Activated CD4-positive, CD25-positive, alpha-beta regulatory T cell treated with anti-CD3 and anti-CD28 coated beads, Interleukin-2, amount 50 U/mL, for 24 hours (primary cell): Measurements from ENCODE around the gene UBXN10.
A peak's percentile ranks its signal among the peaks of the same experiment; 100 is the strongest.
"Not testable (repeated sequence)": the region's sequence is repeated elsewhere in the genome, so short reads cannot be mapped to it uniquely, and the experiment has no call there.

ENCODE experiments used
- ATAC-seq, 2 donors: fragments of 150-1000 bp; cut with Tn5 transposase; one replicate each; pipeline ENCODE4 v1.10.0; 2021; ENCODE audit warnings: mild to moderate bottlenecking in 1 of 2, moderate library complexity in 1 of 2

The UBXN10 gene

DNA sequence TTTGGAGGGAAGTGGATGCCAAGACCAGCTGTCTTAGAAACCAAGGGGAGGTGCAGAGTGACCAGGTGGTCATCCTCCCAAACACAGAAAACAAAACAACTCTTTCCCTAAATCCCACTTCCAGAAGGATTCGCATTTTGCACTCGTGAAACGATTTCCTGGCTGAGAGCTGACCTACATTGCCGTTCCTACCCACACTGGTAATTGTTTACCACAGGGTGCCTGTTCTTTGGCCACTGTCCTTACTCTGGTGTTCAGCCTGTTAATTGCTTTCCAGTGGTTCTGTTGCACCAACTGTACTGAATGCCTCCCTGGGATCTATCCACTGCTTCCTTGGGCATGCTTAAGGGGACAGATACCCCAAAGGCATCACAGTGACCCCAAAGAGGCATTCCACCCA is 23.6 kb downstream of the UBXN10 start:
- no peak for ATAC-seq

DNA sequence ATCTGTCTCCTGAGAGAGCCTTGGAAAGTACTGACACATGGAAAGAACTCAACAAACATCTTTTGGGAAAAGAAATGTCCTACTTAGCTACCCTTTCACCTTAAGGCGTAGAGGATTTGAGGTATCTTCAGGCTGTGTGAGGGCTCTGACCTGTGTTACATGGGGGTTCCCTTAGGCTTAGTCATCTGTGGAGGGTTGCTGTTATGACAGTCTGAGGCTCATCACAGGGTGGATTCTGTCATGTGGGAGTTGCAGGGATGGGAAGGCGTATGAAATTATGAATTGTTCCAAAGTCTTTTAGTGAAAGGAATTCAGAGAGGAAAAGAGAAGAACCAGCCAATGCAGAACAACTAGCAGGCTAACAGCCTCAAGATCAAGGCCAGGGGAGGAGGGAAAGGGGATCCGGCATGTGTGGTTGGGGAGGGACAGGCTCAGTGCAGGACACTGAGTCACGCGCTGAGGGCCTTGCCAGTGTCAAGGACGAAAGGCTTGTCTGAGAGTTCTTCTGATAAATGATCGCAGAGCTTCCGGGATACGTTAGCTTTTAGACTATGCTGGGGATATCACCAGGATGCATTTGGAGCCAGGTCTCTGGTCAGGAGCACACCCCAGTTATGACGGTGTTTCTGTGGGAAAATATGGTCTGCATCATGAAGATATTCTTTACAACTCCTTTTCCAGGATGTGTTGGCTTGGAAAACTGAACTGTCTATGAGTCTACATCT is 25.0 kb downstream of the UBXN10 start:
- no peak for ATAC-seq

- no peak for ATAC-seq
Observed at GRCh38 chr1:20211511-20211931, 25.6 kb downstream of the UBXN10 start.

- no peak for ATAC-seq
Observed at GRCh38 chr1:20212085-20212684, 26.3 kb downstream of the UBXN10 start.

- ATAC-seq = peak; percentile 38 to 63
Observed at GRCh38 chr1:20212685-20213331, 26.9 kb downstream of the UBXN10 start.

DNA sequence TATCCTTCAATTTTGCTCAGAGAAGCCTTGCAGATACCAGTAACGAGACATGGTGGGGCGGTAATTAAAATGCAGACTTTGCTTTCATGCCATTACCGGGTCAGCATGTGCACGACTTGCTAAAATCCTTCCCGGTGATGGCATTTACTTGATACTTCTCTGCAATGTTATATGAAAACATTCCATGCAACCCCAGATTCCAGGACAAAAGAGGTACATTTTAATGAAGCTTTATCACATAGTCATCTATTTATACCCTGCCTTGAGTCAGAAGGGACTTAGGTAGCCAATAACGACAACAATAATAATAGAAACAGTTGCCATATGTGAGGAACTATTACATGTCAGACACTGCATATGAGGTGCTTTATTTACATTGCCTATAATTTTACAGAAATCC is 29.8 kb downstream of the UBXN10 start:
- ATAC-seq = no peak

GRCh38 chr1:20216574-20216973 is 30.7 kb downstream of the UBXN10 start:
- peak; percentile 67 to 73 for ATAC-seq

- ATAC-seq = not testable (repeated sequence)
Observed at GRCh38 chr1:20219053-20219452, 33.2 kb downstream of the UBXN10 start.

DNA sequence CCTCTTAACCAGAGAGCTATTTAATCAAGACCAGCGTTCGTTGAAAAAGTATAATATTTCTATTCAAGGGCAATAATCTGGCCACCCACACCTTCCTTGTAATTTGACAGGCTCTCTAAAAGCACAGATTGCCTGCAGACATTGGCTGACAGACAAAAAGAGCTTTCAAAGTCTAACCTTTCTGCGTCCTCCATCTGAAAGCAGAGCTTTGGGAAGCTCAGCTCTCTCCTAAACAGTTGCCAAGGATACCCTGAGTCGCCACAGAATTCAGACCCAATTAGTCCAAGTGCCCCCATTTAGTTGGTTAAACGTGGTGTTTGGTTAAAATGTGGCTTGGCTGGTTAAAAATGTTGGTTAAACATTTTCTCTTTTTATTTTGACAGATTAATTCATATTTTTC is 34.1 kb downstream of the UBXN10 start:
- no peak for ATAC-seq

- ATAC-seq = no peak
Observed at GRCh38 chr1:20223106-20223505, 37.2 kb downstream of the UBXN10 start.

GRCh38 chr1:20223551-20224419 is 37.9 kb downstream of the UBXN10 start:
- ATAC-seq = no peak

GRCh38 chr1:20224546-20224945 is 38.6 kb downstream of the UBXN10 start:
- no peak for ATAC-seq

DNA sequence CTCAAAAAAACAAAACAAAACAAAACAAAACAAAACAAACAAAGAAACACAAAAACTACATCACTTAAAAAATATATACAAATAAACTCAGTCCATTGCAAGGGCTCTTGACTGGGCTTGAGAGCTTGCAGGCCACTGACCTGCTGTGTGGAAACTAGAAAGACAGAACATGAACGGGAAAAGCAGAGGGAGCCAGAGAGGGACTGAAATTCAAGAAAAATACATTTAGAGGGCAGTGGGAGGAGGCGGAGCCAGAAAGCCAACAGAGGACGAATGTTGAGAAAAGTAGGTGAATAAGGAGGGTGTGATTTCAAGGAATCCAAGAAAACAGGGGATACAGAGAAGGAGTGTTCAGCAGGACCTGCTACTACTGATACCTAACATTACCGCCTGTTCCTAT is 41.8 kb downstream of the UBXN10 start:
- ATAC-seq = no peak

DNA sequence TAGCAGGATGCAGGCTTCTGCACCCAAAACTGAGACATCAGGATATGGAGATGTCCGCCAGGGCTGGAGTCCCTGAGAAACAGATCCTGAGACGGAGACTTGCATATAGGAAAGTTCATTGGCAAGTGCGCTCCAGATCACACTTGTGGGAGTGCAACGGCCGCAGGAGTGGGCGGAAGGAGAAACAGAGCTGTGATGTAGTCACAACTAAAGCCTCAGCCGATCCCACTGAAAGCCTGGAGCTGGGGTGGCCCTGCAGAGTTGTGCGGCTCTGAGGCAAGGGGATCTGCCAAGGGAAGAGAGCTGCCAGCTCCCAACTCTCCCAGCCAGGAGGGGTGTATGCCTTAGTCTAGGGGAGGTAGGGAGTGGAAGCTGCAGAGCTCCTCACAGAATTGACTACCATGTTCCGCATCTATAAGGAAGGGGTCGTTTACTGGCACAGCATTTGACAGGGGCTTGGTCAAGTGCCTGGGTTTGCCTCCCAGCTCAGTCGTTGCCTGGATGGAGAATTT is 42.5 kb downstream of the UBXN10 start:
- ATAC-seq = no peak

DNA sequence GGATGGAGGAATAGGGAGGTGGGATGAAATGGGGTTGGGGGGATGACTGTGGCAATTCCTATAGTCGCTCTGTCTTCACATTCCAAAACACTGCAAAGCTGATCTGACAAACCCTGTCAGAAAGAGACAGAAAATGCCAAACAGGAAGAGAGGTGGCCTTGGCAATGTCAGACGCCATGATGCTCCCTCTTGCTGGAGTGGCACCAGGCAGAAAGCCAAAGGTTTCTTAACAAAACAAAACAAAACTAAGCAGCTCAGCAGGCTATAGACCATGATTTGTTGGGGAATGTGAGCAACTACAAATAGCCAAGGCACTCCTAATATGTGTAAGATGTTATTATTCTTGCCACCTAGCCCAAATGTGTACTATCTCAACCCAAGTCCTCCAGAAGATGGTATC is 43.3 kb downstream of the UBXN10 start:
- no peak for ATAC-seq

GRCh38 chr1:20232564-20232963 is 46.7 kb downstream of the UBXN10 start:
- ATAC-seq = not testable (repeated sequence)

DNA sequence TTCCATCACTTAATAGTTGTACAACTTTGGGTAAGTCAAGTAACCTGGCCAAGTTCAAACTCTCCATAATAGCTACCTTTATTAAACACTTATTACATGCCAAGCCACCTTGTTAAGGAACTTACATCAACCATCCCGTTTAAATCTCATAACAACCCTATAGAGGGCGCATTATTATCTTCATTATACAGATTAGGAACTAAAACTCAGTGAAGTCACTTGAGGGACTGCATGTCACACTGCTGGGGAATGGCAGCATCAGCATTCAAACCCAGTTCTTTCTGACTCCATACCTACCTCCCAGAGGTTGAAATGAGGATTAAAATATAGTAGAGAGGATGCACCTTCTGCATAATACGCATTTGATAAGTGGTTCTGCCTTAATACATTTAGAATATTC is 47.5 kb downstream of the UBXN10 start:
- ATAC-seq = peak in 1 of 2 donors; percentile 58

- no peak for ATAC-seq
Observed at GRCh38 chr1:20233866-20234265, 48.0 kb downstream of the UBXN10 start.

- ATAC-seq = no peak
Observed at GRCh38 chr1:20234788-20235535, 49.1 kb downstream of the UBXN10 start.

DNA sequence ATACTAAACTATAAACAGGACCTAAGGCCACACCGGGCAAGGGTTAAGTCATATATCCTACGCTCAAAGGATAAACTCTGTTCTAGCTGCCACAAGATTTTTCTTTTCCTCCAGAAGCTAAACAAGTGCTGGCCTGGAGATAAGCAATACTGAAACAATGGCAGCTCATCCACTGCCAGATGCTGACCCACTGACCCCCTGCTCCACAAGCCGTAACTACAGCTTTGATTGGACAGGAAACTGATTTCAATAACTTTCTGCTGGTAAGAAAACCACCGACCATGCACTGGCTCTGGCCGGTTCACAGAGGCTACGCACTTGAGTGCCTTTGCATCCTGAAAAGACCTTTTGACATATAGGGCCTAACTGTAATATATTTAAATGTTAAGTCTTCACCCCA is 51.8 kb downstream of the UBXN10 start:
- ATAC-seq = no peak

DNA sequence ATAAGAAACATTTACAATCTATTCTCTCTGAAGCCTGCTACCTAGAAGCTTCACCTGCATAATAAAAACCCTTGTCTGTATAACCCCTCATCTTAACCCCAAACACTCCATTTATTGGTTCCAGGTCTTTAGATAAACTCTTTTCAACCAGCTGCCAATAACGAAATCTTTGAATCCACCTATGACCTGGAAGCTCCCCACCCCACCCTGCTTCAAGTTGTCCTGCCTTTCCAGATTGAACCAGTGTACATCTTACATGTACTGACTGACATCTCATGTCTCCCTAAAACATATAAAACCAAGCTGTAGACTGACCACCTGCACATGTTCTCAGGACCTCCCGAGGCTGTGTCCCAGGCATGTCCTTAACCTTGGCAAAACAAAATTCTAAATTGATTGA is 54.1 kb downstream of the UBXN10 start:
- no peak for ATAC-seq

DNA sequence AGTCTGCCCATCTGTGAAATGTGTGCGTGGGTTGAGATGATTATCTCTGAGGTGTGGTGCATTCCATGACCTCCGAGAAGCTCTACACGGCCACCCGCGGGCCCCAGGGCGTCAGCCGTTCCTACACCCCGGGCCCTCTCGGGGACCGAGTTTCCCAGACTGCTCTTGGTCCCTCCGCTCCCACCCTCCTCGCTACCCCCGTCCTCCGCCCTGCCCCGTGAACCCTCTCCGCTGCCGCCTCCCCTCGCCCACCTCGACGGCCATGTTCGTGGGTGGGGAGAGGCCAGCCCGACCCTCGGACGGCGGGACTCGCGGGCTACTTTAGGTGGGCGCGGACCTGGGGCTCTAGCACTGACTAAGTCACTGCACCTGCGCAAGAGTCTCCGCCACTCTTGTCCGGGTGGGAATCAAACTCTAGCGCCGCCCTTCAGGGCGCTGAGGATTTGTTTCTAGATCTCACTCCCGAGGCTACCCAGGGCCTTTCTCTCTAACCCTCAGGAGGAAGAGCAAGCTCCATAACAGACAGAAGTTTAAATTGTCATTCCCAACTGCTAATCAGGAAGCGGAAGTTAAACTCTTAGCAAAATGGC is 57.1 kb downstream of the UBXN10 start:
- no peak for ATAC-seq
